HG03064 (cell line): ENCODE data around the gene ZBTB34.
"Not testable (repeated sequence)": the region's sequence is repeated elsewhere in the genome, so short reads cannot be mapped to it uniquely, and the experiment has no call there.

Experiments
- ATAC-seq: cut with Tn5 transposase; IDR thresholded peaks from one replicate; pipeline ENCODE4 v1.9.1; 2021; ENCODE audit warnings: low read depth; ENCODE audit not compliant: unreplicated experiment

Gene ZBTB34, protein sequence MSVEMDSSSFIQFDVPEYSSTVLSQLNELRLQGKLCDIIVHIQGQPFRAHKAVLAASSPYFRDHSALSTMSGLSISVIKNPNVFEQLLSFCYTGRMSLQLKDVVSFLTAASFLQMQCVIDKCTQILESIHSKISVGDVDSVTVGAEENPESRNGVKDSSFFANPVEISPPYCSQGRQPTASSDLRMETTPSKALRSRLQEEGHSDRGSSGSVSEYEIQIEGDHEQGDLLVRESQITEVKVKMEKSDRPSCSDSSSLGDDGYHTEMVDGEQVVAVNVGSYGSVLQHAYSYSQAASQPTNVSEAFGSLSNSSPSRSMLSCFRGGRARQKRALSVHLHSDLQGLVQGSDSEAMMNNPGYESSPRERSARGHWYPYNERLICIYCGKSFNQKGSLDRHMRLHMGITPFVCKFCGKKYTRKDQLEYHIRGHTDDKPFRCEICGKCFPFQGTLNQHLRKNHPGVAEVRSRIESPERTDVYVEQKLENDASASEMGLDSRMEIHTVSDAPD

DNA sequence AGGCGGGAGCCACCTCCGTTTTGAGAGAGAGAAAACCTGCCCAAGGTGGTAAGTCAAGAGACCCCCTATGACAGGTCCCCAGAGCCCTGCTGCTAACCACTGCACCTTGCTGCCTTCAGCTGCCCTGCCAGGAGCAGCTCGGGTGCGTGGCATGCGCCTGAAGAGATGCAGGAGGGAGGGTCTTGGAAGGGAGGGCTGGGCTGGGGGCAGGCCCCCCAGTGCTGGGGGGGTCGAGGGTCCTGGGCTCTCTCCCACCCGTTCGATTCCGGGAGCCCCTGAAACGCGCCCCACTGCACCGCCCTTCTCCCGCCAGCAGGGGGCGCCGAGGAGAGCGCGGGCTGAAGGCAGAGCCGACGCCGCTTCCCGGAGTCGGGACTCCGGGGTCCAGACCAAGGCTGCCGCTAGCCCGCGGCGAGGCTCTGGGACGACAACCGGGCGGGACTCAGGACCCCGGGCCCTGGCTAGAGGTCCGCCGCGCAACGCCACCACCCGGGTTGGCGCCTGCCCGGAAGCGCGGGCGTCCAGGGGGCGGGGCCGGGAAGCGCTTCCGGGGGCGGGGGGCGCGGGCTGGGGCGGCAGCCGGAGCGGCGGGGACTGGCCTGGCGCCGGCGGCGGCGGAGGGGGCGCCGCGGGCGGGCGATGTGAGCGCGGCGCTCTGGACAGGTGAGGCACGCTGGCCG lies at the start of gene ZBTB34:
ZBTB34 (plus strand) TSS at position 563 of the 680 bp plus-strand sequence. CDS start 18,761 bp downstream, outside the sequence.
- ATAC-seq: peak; percentile 60

DNA sequence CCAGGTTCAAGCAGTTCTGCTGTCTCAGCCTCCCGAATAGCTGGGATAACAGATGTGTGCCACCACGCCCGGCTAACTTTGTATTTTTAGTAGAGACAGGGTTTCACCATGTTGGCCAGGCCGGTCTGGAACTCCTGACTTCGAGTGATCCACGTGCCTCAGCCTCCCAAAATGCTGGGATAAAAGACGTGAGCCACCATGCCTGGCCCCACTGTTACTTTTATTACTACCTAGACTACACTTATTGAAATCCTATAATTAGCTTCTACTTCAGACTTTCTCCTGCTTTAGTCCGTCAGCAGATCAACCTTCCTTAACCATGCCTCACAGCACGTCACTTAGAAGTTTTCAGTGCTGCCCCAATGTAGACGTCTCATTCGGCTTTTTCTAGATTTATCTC lies 47.4 kb upstream of the ZBTB34 start:
- ATAC-seq: no peak

DNA sequence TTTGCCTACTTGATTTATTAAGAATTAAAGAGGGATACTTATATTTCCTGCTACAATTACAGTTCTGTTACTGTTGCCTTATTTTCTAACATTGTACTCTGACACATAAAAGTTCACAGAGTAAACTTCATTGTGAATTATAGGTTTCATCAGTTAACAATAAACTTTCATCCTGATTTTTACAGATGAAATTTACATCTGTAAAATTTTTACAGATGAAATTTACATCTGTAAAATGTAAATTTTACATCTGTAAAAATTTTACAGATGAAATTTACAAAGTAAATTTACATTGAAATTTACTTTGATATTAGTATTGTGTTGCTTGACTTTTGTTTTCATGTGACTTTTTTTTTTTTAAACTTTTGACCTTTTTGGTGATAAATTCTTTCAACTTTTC lies 46.3 kb upstream of the ZBTB34 start:
- no peak for ATAC-seq

GRCh38 chr9:126817615-126818014 lies 42.8 kb upstream of the ZBTB34 start:
- ATAC-seq: not testable (repeated sequence)

- no peak for ATAC-seq
These were observed 42.0 kb upstream of the ZBTB34 start for GRCh38 chr9:126818482-126818881.

GRCh38 chr9:126819482-126819881 lies 41.0 kb upstream of the ZBTB34 start:
- no peak for ATAC-seq

- no peak for ATAC-seq
These were observed 38.2 kb upstream of the ZBTB34 start for GRCh38 chr9:126822278-126822677.

DNA sequence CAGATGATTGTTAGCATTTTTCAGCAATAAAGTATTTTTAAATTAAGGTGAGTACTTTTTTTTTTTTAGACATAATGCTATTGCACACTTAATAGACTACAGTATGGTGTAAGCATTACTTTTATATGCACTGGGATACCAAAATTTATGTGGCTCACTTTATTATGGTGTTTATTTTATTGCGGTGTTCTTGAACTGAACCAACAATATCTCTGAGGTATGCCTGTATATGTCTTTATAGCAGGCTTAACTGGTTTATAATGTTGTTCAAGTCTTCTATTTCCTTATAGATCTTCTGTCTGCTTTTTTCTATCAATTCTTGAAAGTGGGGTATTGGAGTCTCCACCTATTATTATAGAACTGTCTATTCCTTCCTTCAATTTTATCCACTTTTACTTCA lies 37.6 kb upstream of the ZBTB34 start:
- ATAC-seq: no peak

DNA sequence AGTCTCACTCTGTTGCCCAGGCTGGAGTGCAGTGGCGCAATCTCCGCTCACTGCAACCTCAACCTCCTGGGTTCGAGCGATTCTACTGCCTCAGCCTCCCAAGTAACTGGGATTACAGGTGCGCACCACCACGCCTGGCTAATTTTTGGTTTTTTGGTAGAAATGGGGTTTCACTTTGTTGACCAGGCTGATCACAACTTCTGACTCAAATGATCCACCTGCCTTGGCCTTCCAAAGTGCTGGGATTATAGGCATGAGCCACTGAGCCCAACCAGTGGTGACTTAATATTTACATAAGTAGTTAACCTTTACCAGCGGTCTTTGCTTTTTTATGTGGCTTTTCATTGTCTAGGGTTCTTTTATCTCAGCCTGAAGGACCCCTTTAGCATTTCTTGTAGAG lies 36.4 kb upstream of the ZBTB34 start:
- ATAC-seq: not testable (repeated sequence)

GRCh38 chr9:126827227-126827626 lies 33.2 kb upstream of the ZBTB34 start:
- ATAC-seq: no peak

DNA sequence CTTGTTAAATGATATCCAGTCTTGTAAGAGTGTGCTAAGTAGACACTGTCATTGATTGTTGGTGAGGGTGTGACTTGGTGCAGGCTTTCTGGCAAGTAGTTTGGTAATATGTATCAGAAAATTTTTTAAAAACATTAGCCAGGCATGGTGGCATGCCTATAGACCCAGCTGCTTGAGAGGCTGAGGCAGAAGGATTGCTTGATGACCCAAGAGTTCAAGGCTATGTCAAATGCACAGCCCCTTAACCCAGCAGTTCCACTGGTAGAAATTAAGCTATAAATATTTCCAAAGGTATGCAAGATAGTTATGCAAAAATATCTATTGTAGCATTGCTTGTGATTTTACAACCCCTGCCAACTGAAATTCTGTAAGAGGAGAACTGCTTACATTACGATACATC lies 31.4 kb upstream of the ZBTB34 start:
- no peak for ATAC-seq

DNA sequence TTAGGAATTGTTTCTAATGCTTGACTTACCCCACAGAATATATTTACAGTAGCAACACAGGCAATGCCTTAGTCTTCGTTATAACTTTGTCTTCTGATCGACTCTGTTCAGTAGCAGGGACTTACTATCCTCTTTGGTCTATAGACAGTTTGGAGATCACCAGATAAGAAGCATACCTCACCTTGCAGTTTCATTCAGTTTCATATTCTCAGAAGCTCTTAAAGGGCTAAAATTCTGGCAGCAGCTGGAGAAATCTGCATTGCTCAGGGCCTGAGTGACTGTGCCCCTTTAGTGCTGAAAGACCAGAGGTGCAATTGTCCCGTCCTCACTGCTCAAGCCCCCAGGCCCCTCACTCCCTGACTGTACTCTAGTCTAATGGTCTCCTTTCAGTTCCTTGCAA lies 29.6 kb upstream of the ZBTB34 start:
- no peak for ATAC-seq

DNA sequence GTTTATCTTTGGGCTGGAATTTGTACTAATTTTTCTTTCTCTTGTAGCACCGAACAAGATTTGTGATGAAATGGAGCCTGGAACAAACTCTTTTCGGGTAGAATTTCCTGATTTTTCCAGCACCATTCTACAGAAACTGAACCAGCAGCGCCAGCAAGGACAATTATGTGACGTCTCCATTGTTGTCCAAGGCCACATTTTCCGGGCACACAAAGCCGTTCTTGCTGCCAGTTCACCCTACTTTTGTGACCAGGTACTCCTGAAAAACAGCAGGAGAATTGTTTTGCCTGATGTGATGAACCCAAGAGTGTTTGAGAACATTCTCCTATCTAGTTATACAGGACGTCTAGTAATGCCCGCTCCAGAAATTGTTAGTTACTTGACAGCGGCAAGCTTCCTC lies 28.0 kb upstream of the ZBTB34 start:
- ATAC-seq: no peak

- no peak for ATAC-seq
These were observed 27.4 kb upstream of the ZBTB34 start for GRCh38 chr9:126833020-126833419.

- ATAC-seq: no peak
These were observed 26.6 kb upstream of the ZBTB34 start for GRCh38 chr9:126833710-126834345.

DNA sequence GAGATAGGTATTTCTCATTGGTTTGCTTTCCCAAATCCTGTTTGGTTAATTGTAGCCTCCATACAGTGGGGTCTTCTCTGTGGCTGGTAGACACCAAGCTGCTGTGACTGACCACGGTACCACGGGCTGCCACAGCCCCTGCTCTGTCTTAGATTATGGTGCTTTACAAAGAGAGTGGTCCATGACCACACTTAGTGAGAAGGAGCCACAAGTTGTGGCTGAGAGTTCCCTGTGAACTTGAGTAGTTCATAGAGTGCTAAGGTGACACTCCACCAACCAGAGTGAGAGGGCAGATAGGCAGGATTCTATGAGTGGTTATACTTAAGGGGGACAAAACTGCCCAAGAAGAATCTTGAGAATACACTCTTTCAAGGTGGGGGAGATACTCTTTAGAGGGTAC lies 25.8 kb upstream of the ZBTB34 start:
- no peak for ATAC-seq

DNA sequence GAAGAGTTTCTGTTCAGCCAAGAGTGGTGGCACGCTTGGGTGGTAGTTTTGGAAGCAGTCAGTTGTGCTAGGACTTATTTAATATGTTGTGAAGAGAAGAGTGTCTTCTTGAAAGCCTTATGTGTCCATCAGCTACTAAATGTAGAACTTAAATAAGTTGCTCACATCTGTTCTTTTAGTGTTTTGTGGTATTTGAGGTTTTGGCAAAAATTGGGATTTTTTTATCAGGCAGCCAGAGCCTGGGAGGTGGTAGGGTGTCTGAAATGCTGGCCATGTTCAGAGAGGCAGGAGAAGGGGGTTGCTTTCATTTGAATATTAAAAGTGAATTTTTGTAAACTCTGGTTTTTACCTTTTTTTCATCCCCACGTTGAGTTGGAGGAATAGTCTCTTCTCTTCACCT lies 24.2 kb upstream of the ZBTB34 start:
- ATAC-seq: no peak

GRCh38 chr9:126838055-126838811 lies 22.2 kb upstream of the ZBTB34 start:
- no peak for ATAC-seq

DNA sequence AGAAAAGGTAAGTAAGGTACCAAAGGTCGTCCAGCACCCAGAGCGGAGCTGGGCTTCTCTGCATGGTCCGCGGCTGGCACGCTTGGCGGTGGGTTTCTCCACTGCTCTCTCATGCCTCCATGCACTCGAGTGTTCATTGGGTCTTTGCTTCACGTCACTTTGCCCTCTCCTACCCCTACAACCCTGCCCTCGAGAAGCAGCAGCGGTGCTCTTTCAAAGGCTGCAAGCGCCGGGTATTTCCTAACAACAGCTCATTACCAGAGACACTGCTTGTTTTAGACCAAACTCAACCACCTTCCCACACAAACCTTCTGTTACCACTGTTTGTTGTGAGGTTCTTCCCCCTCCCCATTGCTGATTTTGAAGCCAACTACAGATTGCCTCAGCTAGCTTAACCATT lies 21.5 kb upstream of the ZBTB34 start:
- no peak for ATAC-seq

- no peak for ATAC-seq
These were observed 21.1 kb upstream of the ZBTB34 start for GRCh38 chr9:126839301-126839700.
